HG03280 (cell line): ENCODE measurements around the gene MYRF.

Source experiments
- ATAC-seq: cut with Tn5 transposase; IDR thresholded peaks from one replicate; pipeline ENCODE4 v1.9.1; 2021; ENCODE audit warnings: mild to moderate bottlenecking, moderate library complexity; ENCODE audit not compliant: unreplicated experiment

MYRF gene

GRCh38 chr11:61718621-61719302, 33.7 kb upstream of the MYRF start:
- ATAC-seq = no peak

DNA sequence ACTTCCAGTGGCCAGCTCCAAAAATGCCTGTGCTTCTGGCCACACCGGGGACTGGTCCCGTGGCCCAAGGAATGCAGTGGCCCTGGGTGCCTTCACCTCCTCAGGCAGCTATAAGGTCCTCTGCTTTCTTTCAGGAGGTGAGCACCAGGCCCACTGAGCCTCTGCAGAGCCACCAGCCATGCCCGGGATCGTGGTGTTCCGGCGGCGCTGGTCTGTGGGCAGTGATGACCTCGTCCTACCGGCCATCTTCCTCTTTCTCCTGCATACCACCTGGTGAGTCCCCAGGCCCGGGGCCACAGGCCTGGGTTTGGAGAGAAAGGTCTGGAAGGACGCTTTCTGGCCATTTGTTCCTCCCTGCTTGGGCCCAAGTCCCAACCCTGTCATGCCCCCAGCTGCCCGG, 32.5 kb upstream of the MYRF start:
- no peak for ATAC-seq

- no peak for ATAC-seq
Observed at GRCh38 chr11:61720597-61720996, 31.8 kb upstream of the MYRF start.

- no peak for ATAC-seq
Observed at GRCh38 chr11:61724437-61724836, 28.0 kb upstream of the MYRF start.

DNA sequence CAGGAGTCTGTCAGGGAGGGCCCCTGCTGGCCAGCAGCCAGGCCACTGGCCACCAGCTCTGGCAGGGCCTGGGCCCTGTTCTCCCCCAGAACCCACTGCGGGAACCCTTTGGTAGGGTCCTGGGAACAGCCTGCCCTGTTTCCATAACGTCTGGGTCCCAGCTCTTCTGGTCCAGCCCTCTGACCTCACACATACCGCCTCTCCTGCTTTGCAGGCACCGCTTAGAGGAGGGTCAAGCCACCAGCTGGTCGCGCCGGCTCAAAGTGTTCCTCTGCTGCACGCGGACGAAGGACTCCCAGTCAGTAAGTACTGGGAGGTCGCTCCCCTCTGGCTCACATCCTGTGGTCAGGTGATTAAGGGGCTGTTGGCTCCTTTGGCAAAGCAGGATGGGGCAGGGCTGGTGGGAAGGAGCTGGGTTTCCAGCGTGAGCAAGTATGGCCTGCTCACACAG, 26.6 kb upstream of the MYRF start:
- ATAC-seq = no peak

- ATAC-seq = no peak
Observed at GRCh38 chr11:61726775-61727174, 25.7 kb upstream of the MYRF start.

- ATAC-seq = no peak
Observed at GRCh38 chr11:61727401-61727811, 25.0 kb upstream of the MYRF start.

DNA sequence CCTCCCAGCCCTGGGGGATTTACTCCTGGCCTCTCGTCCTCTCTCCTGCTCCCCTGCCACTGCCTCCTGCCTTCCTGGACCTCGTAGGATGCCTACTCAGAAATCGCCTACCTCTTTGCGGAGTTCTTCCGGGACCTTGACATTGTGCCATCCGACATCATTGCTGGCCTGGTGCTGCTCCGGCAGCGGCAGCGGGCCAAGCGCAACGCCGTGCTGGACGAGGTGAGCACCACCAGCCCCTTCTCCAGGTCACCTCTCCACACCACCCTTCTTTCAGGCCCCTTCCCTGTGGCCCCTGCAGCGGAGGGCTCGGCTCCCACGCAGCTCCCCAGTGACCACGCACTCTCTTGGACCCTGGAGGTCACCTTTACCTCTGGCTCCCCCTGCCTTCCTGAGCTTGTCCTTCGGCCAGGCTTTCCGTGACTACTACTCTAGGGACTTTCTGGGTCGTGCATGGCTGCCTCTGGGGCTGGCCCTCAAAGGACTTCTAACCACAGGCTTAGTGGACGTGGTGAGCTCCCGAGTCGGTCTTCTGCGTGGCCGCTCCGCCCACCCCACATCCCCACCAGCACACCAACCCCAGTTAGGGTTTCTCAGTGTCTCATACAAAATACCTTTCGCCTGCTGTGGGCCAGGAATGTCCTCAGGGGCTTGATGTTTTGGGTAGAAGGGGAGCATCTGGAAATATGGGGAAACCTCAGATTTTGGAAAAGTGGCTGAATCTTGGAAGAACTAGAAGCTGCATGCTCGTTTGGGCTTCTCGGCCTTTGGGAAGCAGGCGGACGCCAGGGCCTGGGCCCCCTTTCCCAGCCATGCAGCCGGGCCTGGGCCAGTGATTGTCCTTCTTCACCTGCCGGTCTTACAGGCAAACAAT, 24.1 kb upstream of the MYRF start:
- no peak for ATAC-seq

- ATAC-seq = no peak
Observed at GRCh38 chr11:61728940-61729219, 23.6 kb upstream of the MYRF start.

DNA sequence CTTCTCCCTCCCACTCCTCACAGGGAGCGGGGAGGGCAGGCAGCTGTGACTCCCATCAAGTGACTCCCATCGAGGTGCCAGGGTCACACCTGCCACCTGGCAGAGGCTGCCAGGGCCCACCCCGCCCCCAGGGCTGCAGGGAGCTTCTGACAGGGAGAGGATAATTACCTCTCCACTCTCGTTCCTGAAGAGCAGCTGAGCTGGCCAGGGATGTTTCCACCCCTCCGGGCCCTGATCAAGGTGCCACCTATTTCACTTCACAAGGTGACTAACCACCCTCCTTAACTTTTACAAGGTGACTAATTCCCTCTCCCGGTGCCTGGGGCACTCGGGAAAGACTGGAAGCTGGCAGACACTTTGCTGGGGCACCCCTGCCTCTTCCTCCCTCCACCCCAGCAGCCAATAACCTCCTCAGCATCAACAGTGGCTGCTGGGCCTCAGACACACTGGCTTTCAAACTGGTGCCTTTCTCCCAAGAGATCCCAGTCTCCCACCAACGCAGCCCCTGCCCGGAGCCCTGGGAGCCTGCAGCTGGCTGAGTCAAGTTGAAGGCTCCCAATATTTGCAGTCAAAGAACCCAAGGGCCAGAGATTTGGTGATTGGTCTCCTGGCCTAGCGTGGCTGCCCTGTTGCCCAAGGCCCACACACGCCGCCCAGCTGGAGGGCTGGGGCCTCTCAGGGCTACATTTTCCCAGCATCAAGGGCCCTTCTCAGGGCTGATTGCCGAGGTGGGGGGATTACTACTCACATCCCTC, 22.0 kb upstream of the MYRF start:
- no peak for ATAC-seq

DNA sequence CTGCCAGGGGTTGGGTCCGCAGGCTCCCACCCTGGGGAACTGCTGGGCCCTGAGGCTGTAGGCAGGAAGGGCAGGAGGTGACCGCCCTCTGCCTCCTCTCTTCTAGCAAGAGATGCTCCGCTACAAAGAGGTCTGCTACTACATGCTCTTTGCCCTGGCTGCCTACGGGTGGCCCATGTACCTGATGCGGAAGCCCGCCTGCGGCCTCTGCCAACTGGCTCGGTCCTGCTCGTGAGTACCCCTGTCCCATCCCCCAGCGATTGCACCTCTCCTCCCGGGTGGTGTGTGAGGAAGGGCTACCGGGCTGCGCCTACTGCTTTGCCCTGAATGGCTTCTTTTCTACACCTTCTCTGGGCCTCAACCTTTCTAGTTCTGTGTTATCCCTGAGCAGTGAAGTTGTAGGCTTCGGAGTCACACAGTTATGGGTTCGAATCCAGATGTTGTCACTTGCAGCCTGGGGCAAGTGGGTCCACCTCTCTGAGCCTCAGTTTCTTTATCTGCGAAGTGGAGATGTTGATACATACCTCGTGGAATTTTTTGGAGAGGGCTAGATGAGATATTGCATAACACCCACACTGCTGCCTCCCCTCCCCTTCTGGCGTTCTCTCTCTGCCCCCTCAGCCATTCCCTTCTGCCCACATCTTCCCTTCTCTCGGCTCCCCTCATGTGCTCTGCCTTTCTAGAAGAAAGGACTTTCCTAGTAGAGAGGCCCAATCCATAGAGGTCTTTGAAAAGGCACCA, 21.1 kb upstream of the MYRF start:
- no peak for ATAC-seq

DNA sequence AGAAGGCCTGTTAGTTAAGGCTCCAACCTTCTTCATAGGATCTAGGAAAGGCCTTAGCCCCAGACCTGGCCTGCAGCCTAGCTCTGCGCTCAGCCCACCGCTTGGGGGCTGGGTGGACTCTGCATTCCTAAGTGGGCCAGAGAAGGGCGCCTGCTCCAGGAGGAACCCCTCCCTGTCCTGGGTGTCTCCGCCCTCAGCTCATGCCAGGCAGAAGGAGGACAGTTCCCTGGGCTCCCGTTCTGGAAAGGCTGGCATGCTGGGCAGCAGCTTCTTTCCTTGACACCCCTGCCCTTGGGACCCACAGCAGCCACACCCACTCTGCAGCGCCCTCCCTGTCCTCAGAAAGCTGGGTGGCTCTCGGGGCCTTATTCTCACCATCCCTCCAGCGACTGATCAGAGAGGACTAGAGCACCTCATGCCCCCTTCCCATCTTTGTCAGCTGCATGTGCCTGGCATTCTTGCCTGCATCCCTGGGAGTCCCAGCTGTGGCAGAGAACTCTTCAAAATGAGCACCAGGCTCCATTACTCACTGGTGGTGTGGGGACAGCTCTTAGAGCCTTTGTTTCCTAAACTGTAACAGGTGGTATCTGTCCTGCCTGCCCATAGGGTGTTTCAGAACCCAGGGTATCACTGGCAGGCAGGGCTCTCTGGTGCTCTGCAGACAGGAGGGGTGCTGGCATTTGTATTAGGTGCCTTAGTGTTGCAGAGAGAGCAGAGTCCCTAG, 20.3 kb upstream of the MYRF start:
- ATAC-seq = no peak

GRCh38 chr11:61732705-61733104, 19.7 kb upstream of the MYRF start:
- no peak for ATAC-seq

DNA sequence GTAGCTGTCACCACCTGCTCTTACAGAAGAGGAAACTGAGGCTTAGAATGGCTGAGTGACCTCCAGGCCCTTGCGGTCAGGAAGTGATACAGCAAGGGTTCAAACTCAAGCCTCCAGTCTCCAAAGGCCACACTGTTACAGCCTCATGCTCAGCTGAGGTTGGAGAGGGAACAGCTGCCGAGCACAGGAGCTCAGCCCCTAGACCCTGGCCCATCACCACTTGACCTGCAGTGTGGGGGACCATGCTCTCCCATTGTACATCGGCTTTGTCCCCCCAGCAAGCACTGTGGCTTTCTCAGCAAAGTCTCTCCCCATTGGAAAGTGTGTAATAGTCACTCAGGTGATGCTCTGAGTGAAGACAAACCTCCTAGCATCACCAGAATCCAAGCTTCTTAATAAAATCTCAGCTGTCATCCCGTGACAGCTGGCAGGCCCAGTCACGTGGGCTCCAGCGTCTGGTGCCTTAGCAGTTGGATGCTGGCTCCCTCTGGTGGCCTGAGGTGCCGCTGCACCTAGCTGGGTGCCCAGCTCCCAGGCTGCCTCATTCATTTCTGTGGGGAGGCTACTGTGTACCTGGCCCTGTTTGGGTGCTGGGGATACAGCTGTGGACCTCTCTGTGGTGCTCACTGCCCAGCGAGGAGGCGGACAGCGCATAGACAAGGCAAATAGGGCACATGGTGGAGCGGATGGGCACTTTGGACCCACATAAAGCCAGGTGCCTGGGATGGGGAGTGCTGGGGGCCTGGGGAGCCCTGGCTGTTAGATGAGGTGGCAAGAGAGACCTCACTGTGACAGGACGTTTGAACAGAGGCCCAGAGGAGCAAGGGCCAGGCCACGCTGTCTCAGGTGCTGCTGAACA, 19.1 kb upstream of the MYRF start:
- ATAC-seq = peak; percentile 87

- ATAC-seq = no peak
Observed at GRCh38 chr11:61734767-61735166, 17.7 kb upstream of the MYRF start.

- ATAC-seq = no peak
Observed at GRCh38 chr11:61735391-61735790, 17.0 kb upstream of the MYRF start.

DNA sequence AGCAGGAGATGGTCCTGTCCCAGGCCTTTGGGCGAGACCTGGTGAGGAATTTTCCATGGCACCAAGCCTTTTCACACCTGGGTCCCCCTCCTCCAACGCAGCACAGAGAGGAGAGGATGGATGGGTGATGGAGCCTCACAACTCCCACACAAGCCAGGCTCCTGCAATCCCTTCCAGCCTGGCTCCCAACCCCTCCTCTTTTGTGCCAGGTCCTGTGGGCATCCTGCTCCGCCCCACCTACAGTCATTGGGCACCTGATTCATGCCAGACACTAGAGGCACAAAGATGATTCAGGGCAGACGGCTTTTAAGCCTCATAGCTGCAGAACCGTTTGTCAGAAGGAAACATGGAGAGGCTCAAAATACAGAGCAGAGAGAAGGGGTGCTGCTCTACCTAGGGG, 16.1 kb upstream of the MYRF start:
- no peak for ATAC-seq

- ATAC-seq = no peak
Observed at GRCh38 chr11:61737131-61737530, 15.3 kb upstream of the MYRF start.

DNA sequence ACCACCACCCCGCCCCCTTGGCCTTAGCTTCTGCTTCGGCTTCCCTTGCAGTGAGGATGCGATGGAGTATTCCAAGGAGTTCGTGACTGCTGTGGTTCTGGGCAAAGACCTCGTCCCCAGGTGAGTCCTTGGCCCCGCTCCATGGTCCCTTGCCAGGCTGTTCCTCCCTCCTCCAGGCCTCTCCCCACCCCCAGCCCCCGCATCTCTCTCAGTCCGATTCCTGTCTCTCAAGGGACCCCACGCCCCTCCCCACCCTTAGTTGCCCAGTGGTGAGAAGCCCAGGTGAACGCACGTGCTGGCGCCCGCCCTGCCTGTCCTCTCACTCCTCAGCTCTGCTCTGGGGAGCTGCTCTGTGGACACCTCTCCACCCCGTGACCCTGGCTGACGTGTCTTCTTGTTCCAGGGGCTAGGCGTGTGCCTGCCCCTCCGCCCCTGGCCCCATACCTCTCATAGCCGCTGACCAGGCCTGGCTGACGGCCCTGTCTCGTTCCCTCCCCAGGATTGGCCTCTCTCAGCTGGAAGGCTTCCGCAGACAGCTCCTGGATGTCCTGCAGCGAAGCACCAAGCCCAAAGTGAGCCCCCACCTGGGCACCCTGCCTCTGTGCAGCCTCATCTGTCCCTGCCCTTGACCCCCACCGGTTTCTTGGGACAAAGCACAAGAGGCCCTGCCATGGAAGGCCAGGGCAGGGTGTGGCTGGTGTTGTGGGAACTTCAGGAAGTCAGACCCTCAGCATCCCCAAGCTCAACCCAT, 14.6 kb upstream of the MYRF start:
- ATAC-seq = no peak
